HEK293 (cell line): ENCODE results near the gene LIX1L.

Experiments
- CTCF ChIP-seq: fragments of 450-650 bp; formaldehyde crosslinking; IDR thresholded peaks from 2 replicates; pipeline ENCODE4 v1.5.1; 2016; ENCODE audit warnings: missing biosample characterization, missing genetic modification characterization
- TRIM28 ChIP-seq: IDR thresholded peaks from 2 replicates; pipeline ENCODE4 v1.6.1; 2011; ENCODE audit warnings: low read length, control low read depth, borderline replicate concordance
- ZFHX2 ChIP-seq: fragments of 450-650 bp; formaldehyde crosslinking; conservative IDR thresholded peaks from 2 replicates; pipeline ENCODE4 v1.5.1; 2016; ENCODE audit warnings: missing biosample characterization, missing genetic modification characterization
- ZNF155 ChIP-seq: fragments of 450-650 bp; formaldehyde crosslinking; IDR thresholded peaks from 2 replicates; pipeline ENCODE4 v1.5.1; 2016; ENCODE audit warnings: missing biosample characterization, missing genetic modification characterization
- ZNF169 ChIP-seq: fragments of 450-650 bp; formaldehyde crosslinking; IDR thresholded peaks from 2 replicates; pipeline ENCODE4 v1.5.1; 2016; ENCODE audit warnings: missing biosample characterization, missing genetic modification characterization
- ZNF292 ChIP-seq: fragments of 450-650 bp; formaldehyde crosslinking; IDR thresholded peaks from 2 replicates; pipeline ENCODE4 v1.5.1; 2016; ENCODE audit warnings: low read depth, missing biosample characterization, missing genetic modification characterization, borderline replicate concordance
- ZNF423 ChIP-seq: fragments of 450-650 bp; formaldehyde crosslinking; IDR thresholded peaks from 2 replicates; pipeline ENCODE4 v1.5.1; 2016; ENCODE audit warnings: missing biosample characterization, missing genetic modification characterization
- ZNF785 ChIP-seq: fragments of 450-650 bp; formaldehyde crosslinking; IDR thresholded peaks from 2 replicates; pipeline ENCODE4 v1.5.1; 2016; ENCODE audit warnings: missing biosample characterization, missing genetic modification characterization
- TF ChIP-seq, protein P1 (sequence below): fragments of 450-650 bp; formaldehyde crosslinking; IDR thresholded peaks from 2 replicates; pipeline ENCODE4 v1.5.1; 2016; ENCODE audit warnings: missing biosample characterization, missing genetic modification characterization

DNA sequence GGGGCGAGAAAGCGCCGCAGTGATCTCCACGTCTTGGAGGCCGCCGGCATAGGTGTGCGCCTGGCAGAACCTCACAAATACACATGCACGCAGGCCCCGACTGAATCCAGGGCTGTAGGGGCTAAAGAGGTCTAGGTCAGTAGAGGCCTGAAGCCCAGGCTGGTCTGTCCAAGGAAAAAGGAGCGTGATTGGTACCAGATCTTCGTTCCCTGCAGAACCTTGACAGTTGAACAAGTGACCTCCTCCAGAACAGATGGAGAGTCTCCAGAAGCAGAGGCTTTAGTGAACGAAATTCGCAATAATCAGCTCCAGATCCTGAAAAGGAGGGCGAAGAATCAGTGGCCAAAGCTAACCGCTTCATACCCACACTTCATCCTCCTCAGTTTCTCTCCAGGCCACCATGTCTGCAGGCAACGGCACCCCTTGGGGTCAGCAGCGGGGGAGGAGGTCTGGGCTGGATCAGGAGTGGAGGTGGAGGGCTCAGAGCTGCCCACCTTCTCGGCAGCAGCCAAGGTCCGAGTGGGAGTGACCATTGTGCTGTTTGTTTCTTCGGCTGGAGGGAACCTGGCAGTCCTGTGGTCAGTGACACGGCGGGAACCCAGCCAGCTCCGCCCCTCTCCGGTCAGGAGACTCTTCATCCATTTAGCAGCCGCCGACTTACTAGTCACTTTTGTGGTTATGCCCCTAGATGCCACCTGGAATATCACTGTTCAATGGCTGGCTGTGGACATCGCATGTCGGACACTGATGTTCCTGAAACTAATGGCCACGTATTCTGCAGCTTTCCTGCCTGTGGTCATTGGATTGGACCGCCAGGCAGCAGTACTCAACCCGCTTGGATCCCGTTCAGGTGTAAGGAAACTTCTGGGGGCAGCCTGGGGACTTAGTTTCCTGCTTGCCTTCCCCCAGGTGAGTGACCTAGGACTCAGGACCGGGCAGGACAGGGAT, 38.6 kb downstream of the LIX1L start:
- no peak for TF ChIP-seq ZNF785
- no peak for TF ChIP-seq ZNF292 (tag by site-specific recombination)
- TF ChIP-seq CTCF (tag by site-specific recombination): peak; percentile 7; the same call in 1 of the 2 replicates
- no peak for TF ChIP-seq ZNF155 (tag by site-specific recombination)
- no peak for TF ChIP-seq ZNF423 (tag by site-specific recombination)
- TF ChIP-seq ZFHX2 (tag by site-specific recombination): peak; percentile 41
- TF ChIP-seq, protein P1, sequence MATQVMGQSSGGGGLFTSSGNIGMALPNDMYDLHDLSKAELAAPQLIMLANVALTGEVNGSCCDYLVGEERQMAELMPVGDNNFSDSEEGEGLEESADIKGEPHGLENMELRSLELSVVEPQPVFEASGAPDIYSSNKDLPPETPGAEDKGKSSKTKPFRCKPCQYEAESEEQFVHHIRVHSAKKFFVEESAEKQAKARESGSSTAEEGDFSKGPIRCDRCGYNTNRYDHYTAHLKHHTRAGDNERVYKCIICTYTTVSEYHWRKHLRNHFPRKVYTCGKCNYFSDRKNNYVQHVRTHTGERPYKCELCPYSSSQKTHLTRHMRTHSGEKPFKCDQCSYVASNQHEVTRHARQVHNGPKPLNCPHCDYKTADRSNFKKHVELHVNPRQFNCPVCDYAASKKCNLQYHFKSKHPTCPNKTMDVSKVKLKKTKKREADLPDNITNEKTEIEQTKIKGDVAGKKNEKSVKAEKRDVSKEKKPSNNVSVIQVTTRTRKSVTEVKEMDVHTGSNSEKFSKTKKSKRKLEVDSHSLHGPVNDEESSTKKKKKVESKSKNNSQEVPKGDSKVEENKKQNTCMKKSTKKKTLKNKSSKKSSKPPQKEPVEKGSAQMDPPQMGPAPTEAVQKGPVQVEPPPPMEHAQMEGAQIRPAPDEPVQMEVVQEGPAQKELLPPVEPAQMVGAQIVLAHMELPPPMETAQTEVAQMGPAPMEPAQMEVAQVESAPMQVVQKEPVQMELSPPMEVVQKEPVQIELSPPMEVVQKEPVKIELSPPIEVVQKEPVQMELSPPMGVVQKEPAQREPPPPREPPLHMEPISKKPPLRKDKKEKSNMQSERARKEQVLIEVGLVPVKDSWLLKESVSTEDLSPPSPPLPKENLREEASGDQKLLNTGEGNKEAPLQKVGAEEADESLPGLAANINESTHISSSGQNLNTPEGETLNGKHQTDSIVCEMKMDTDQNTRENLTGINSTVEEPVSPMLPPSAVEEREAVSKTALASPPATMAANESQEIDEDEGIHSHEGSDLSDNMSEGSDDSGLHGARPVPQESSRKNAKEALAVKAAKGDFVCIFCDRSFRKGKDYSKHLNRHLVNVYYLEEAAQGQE: no peak
- TF ChIP-seq TRIM28: no peak
- TF ChIP-seq ZNF169: no peak
